AG09309 (cell line): ENCODE results near the gene CORO7.
"Not testable (repeated sequence)": the region's sequence is repeated elsewhere in the genome, so short reads cannot be mapped to it uniquely, and the experiment has no call there.

Source experiments
- DNase-seq: peaks from one replicate; pipeline ENCODE4 v3.0.0-alpha.2; 2010; ENCODE audit warnings: low read depth
- H3K4me3 ChIP-seq: 2 replicates; pipeline ENCODE4 v1.5.1; 2011; ENCODE audit warnings: mild to moderate bottlenecking, low read depth, low read length, moderate library complexity; ENCODE audit not compliant: control insufficient read depth
- CTCF ChIP-seq: IDR thresholded peaks from 2 replicates; pipeline ENCODE4 v1.5.1; 2011; ENCODE audit warnings: mild to moderate bottlenecking, low read depth, low read length, inconsistent platforms; ENCODE audit not compliant: insufficient read depth, control insufficient read depth; ENCODE audit errors: missing control alignments

CORO7 gene

GRCh38 chr16:4345836-4346781 lies 70.3 kb downstream of the CORO7 start:
- TF ChIP-seq CTCF: no peak
- no peak overlapping the region for H3K4me3 ChIP-seq
- DNase-seq: no peak

GRCh38 chr16:4344983-4345835 lies 71.2 kb downstream of the CORO7 start:
- TF ChIP-seq CTCF: no peak
- no peak for DNase-seq
- H3K4me3 ChIP-seq: no peak overlapping the region

GRCh38 chr16:4344300-4344982 lies 72.0 kb downstream of the CORO7 start:
- DNase-seq, H3K4me3 ChIP-seq: not testable (repeated sequence)

GRCh38 chr16:4342866-4343744 lies 73.3 kb downstream of the CORO7 start:
- no peak for TF ChIP-seq CTCF
- DNase-seq: no peak
- H3K4me3 ChIP-seq: no peak overlapping the region

- no peak for TF ChIP-seq CTCF
- DNase-seq: no peak
Observed at GRCh38 chr16:4341250-4341649, 75.1 kb downstream of the CORO7 start.

GRCh38 chr16:4340443-4340842 lies 76.0 kb downstream of the CORO7 start:
- no peak for TF ChIP-seq CTCF
- H3K4me3 ChIP-seq: no peak overlapping the region
- no peak for DNase-seq

More at GRCh38 chr16:4341250-4341649, 75.1 kb downstream of the CORO7 start:
- H3K4me3 ChIP-seq: no peak overlapping the region
